ENCODE measurements around the gene CLIP1.
"Not testable (repeated sequence)": the region's sequence is repeated elsewhere in the genome, so short reads cannot be mapped to it uniquely, and the experiment has no call there.

CLIP1 gene

GRCh38 chr12:122413516-122414404 is 8.7 kb downstream of the CLIP1 start:
- Mint-ChIP-seq H3K27ac (peak overlapping the region; percentile 99), H3K4me3 (peak overlapping the region; percentile 42 to 81), H3K27me3 (no peaks in the 10 kb centered on the region), H3K4me1 (peaks cover 30% of the 10 kb centered on the region), H3K9me3 (no peaks in the 10 kb centered on the region)
- ATAC-seq (no peak), DNase-seq (no peak)

GRCh38 chr12:122412851-122413433 is 9.5 kb downstream of the CLIP1 start:
- H3K27me3 Mint-ChIP-seq, result no peaks in the 10 kb centered on the region
- DNase-seq (no peak), ATAC-seq (peak; percentile 63)
- peak overlapping the region; percentile 99 for H3K27ac Mint-ChIP-seq
- peak overlapping the region; percentile 42 to 81 for H3K4me3 Mint-ChIP-seq
- H3K4me1 Mint-ChIP-seq, result peaks cover 30% of the 10 kb centered on the region
- H3K9me3 Mint-ChIP-seq, result no peaks in the 10 kb centered on the region

- no peak overlapping the region for H3K4me3 Mint-ChIP-seq
- H3K9me3 Mint-ChIP-seq, result no peaks in the 10 kb centered on the region
- no peaks in the 10 kb centered on the region for H3K27me3 Mint-ChIP-seq
- ATAC-seq (no peak), DNase-seq (no peak)
- H3K4me1 Mint-ChIP-seq, result peaks cover 40% of the 10 kb centered on the region
- H3K27ac Mint-ChIP-seq, result no peak overlapping the region
Measured at GRCh38 chr12:122411537-122411936, 10.9 kb downstream of the CLIP1 start.

GRCh38 chr12:122407208-122407607 is 15.3 kb downstream of the CLIP1 start:
- Mint-ChIP-seq H3K27me3 (no peaks in the 10 kb centered on the region), H3K4me3 (no peak overlapping the region), H3K27ac (peak overlapping the region; percentile 49 to 89), H3K4me1 (peaks cover 30% of the 10 kb centered on the region), H3K9me3 (no peaks in the 10 kb centered on the region)
- ATAC-seq (no peak), DNase-seq (no peak)

GRCh38 chr12:122406701-122407164 is 15.7 kb downstream of the CLIP1 start:
- Mint-ChIP-seq H3K4me3 (no peak overlapping the region), H3K27ac (peak overlapping the region; percentile 67 to 89), H3K4me1 (peaks cover 30% of the 10 kb centered on the region), H3K27me3 (no peaks in the 10 kb centered on the region), H3K9me3 (no peaks in the 10 kb centered on the region)
- no peak for DNase-seq
- peak; percentile 59 for ATAC-seq

GRCh38 chr12:122403831-122404230 is 18.6 kb downstream of the CLIP1 start:
- Mint-ChIP-seq H3K4me3 (no peak overlapping the region), H3K27ac (peak overlapping the region in 1 of 2 donors; percentile 27), H3K27me3 (no peaks in the 10 kb centered on the region), H3K4me1 (peaks cover 45% of the 10 kb centered on the region), H3K9me3 (no peaks in the 10 kb centered on the region)
- ATAC-seq, result no peak
- DNase-seq, result no peak

GRCh38 chr12:122403115-122403770 is 19.2 kb downstream of the CLIP1 start:
- Mint-ChIP-seq H3K27me3 (no peaks in the 10 kb centered on the region), H3K4me3 (no peak overlapping the region), H3K4me1 (peaks cover 45% of the 10 kb centered on the region), H3K27ac (no peak overlapping the region), H3K9me3 (no peaks in the 10 kb centered on the region)
- ATAC-seq, result peak; percentile 53
- no peak for DNase-seq

GRCh38 chr12:122402264-122402663 is 20.2 kb downstream of the CLIP1 start:
- Mint-ChIP-seq H3K9me3 (no peaks in the 10 kb centered on the region), H3K4me1 (peaks cover 41% of the 10 kb centered on the region), H3K4me3 (no peak overlapping the region), H3K27ac (peak overlapping the region in 1 of 2 donors; percentile 48), H3K27me3 (no peaks in the 10 kb centered on the region)
- ATAC-seq, result no peak
- DNase-seq, result no peak

- H3K9me3 Mint-ChIP-seq, result no peaks in the 10 kb centered on the region
- no peaks in the 10 kb centered on the region for H3K27me3 Mint-ChIP-seq
- peak; percentile 78 for ATAC-seq
- H3K4me3 Mint-ChIP-seq, result peak overlapping the region; percentile 13 to 65
- H3K4me1 Mint-ChIP-seq, result peaks cover 34% of the 10 kb centered on the region
- H3K27ac Mint-ChIP-seq, result peak overlapping the region in 1 of 2 donors; percentile 66
- DNase-seq, result peak; percentile 31 to 43
Measured at GRCh38 chr12:122399592-122400373, 22.7 kb downstream of the CLIP1 start.

- ATAC-seq (peak; percentile 35), DNase-seq (peak in 1 of 2 donors; percentile 7)
- peaks cover 34% of the 10 kb centered on the region for H3K4me1 Mint-ChIP-seq
- no peaks in the 10 kb centered on the region for H3K9me3 Mint-ChIP-seq
- no peak overlapping the region for H3K27ac Mint-ChIP-seq
- no peaks in the 10 kb centered on the region for H3K27me3 Mint-ChIP-seq
- peak overlapping the region in 1 of 2 donors; percentile 65 for H3K4me3 Mint-ChIP-seq
Measured at GRCh38 chr12:122399254-122399591, 23.2 kb downstream of the CLIP1 start.

- not testable (repeated sequence) for H3K9me3 Mint-ChIP-seq, H3K27me3 Mint-ChIP-seq, H3K4me3 Mint-ChIP-seq, H3K27ac Mint-ChIP-seq, ATAC-seq, DNase-seq
- H3K4me1 Mint-ChIP-seq, result peaks cover 23% of the 10 kb centered on the region
Measured at GRCh38 chr12:122397981-122398380, 24.5 kb downstream of the CLIP1 start.

- ATAC-seq (no peak), DNase-seq (no peak)
- no peak overlapping the region for H3K27ac Mint-ChIP-seq
- H3K4me3 Mint-ChIP-seq, result no peak overlapping the region
- peaks cover 21% of the 10 kb centered on the region for H3K4me1 Mint-ChIP-seq
- no peaks in the 10 kb centered on the region for H3K9me3 Mint-ChIP-seq
- H3K27me3 Mint-ChIP-seq, result no peaks in the 10 kb centered on the region
Measured at GRCh38 chr12:122395319-122395718, 27.1 kb downstream of the CLIP1 start.

GRCh38 chr12:122394626-122395194 is 27.8 kb downstream of the CLIP1 start:
- no peak overlapping the region for H3K27ac Mint-ChIP-seq
- H3K4me3 Mint-ChIP-seq, result no peak overlapping the region
- no peak for ATAC-seq

GRCh38 chr12:122393817-122394216 is 28.7 kb downstream of the CLIP1 start:
- H3K9me3 Mint-ChIP-seq, result no peaks in the 10 kb centered on the region
- no peak for ATAC-seq
- peak overlapping the region in 1 of 2 donors; percentile 34 for H3K27ac Mint-ChIP-seq
- peaks cover 7% of the 10 kb centered on the region for H3K4me1 Mint-ChIP-seq
- H3K4me3 Mint-ChIP-seq, result no peak overlapping the region
- no peaks in the 10 kb centered on the region for H3K27me3 Mint-ChIP-seq
- no peak for DNase-seq

More at GRCh38 chr12:122394626-122395194, 27.8 kb downstream of the CLIP1 start:
- H3K9me3 Mint-ChIP-seq, result no peaks in the 10 kb centered on the region
- H3K4me1 Mint-ChIP-seq, result peaks cover 15% of the 10 kb centered on the region
- DNase-seq, result no peak
- no peaks in the 10 kb centered on the region for H3K27me3 Mint-ChIP-seq

- H3K27ac Mint-ChIP-seq, result peak overlapping the region in 1 of 2 donors; percentile 16
Measured at GRCh38 chr12:122392411-122392810, 30.1 kb downstream of the CLIP1 start.

More at GRCh38 chr12:122392411-122392810, 30.1 kb downstream of the CLIP1 start:
- Mint-ChIP-seq H3K27me3 (no peaks in the 10 kb centered on the region), H3K4me1 (peaks cover 7% of the 10 kb centered on the region), H3K4me3 (no peak overlapping the region), H3K9me3 (no peaks in the 10 kb centered on the region)
- ATAC-seq (no peak), DNase-seq (no peak)
